Fibroblast of the conjunctiva (primary cell): Measurements from ENCODE around the gene PROCA1.
A peak's percentile ranks its signal among the peaks of the same experiment; 100 is the strongest.

Source experiments
- DNase-seq: peaks from one replicate; pipeline ENCODE4 v3.0.0-alpha.2; 2010; ENCODE audit warnings: low read depth

The PROCA1 gene, protein sequence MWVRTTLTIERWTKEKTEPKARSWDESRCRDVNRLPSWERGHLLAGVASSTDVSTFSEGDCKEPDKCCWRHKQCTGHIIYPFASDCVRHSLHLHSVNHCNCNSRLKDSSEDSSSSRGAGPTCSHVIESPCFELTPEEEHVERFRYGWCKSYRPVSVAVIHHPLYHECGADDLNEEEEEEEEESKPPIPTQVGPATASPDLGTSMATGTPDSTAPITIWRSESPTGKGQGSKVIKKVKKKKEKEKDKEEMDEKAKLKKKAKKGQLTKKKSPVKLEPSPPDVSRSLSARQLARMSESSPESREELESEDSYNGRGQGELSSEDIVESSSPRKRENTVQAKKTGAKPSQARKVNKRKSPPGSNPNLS

DNA sequence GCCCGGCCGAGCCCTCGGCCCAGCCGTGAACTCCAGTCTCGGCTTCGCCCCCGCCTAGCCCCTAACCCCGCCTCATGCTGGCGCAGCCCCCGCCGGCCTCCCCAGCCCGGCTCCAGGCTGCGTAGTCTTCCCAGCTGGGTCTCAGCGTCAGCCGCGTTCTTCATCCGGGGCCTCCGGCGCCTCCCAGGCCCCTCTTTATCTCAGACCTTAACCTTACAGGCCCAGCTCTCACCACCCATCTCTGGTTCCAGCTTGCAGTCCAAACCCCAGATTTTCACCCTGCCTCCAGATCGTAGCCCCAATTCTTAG lies at the start of gene PROCA1:
PROCA1 (minus strand) TSS at position 166 of the 309 bp plus-strand sequence. CDS start 228 bp downstream, outside the sequence.
- DNase-seq, result no peak

DNA sequence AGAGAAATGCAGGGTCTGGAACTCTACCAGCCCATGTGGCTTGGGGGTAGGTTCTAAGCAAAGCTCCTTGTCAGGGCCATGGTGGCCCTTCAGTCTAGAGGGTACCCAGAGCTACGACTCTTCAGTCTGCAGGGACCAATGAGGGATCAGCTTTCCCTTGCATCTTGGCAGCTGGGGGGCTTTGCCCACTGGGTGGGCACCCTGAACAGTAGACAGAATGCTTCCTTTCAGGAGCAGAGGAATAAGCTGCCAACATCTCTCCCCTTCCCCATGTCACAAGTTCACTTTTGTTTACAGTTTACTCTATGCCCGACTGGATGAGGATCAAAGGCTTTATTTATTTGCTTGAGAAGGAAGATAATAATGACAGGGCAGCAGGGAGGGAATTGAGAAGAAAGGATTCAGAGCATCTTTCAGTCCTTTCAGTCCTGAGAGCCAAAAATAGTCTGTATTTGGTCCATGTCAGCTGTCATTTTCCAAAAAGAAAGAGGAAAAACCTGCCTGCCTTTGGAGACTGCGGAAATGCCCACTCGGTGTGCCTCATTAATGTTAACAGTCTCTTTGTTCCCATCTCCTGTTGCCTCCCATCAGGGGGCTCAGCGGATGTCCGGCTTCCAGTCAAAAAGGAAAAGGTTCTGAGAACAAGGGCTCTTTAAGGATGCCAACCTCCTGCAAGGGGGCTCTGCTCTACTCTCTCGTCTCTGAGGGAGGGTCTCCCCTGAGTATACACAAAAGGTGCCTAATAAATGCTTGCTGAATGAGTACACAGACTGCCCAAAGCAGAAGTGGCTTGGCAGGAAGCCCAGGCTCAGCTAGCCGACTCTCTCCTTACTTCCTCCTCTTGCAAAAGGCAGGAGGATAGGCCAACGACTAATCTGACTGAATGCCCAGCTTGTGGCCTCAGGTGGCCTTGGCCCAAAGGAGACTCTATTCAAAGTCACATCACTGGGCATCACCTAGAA lies 49.2 kb upstream of the PROCA1 start:
- peak; percentile 26 for DNase-seq

DNA sequence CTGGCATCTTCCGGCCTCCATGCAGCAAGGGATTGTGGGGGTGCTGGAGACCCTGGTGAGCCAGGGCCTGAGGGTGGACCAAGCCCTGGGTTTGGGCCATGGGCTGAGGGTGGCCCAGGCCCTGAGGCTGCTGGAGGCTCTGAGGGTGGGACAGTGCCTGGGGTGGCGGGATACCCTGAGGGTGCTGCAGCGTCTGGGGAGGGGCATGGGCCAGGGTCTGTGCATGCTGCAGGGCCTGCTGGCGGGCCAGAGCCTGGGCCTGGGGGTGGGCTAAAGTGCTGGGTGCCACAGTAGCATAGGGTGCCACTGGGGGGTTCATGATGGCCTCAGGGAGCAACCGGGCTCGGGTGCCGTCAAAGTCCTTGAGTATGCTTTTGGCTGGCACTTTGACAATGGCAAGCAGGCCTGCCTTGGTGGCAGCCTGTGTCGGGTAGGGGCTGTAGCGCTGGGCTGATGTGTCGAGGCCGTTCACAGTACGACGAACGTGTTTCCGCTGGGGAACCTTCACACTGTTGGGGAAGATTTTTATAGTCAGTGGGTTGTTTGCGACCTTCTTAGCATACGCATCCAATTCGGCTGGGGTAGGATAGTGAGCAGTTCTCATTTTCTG lies 47.7 kb upstream of the PROCA1 start:
- DNase-seq, result no peak

DNA sequence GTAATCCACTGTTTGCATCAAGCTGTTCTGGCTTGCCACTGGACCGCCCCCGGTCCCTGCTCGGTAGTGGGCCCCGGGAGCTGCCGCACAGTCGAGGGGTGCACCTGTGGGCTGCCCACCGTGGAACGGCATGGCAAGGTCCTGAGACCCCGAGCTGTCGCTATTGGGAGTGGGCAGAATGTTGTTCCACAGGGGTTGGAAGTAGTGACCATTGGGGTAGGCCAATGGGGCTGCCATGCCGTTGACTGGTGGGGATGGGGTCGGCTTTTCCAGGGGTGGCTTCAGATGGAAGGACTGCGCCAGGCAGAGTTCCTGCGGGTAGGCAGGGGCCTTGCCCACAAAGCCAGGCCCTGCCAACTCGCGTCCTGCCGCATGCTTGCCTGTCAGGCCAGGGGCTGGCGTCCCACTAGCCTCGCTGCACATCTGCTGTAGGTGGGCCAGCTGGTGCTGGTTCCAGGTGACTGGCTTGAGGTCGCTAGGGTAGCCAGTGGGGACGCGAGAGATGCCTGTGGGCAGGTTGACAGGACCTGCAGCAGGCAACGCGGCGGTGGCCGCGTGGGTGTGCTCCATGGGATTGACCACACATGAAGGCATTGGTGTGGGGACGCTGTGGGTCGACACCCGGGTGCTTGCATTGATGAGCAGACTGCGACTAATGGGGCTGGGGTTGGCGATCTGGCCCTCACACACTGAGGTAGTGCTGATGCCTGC lies 46.9 kb upstream of the PROCA1 start:
- no peak for DNase-seq

GRCh38 chr17:28756049-28756804 lies 44.5 kb upstream of the PROCA1 start:
- no peak for DNase-seq

DNA sequence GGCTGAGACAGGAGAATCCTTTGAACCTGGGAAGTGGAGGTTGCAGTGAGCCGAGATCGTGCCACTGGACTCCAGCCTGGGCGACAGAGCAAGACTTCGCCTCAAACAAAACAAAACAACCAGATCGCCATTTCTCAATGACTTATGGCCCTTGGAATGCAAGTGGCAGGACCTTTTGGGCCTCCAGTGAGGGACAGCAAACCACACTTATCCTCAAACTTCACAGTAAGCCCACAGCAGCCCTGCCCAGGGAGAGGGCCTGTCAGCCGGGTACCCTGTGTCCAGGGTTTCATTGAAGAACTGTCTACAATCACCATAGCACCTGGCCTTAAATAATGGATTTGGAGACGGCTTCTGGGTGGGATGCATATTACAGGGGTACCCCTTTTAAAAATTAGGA lies 43.8 kb upstream of the PROCA1 start:
- no peak for DNase-seq

GRCh38 chr17:28751600-28752366 lies 40.1 kb upstream of the PROCA1 start:
- DNase-seq, result no peak

- DNase-seq, result peak; percentile 88
These were observed 38.7 kb upstream of the PROCA1 start for GRCh38 chr17:28750178-28751047.

DNA sequence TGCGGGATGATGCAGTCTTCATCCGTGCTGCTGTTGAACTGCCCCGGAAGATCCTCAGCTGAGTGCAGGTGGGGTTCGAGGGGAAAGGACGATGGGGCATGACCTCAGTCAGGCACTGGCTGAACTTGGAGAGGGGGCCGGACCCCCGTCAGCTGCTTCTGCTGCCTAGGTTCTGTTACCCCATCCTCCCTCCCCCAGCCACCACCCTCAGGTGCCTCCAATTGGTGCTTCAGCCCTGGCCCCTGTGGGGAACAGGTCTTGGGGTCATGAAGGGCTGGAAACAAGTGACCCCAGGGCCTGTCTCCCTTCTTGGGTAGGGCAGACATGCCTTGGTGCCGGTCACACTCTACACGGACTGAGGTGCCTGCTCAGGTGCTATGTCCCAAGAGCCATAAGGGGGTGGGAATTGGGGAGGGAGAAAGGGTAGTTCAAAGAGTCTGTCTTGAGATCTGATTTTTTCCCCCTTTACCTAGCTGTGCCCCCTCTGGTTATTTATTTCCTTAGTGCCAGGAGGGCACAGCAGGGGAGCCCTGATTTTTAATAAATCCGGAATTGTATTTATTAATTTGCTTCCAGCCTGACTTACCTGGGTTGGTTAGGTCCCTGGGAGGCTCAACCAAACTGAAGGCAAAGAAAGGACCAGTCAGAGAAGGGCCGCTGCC lies 38.0 kb upstream of the PROCA1 start:
- DNase-seq, result no peak

GRCh38 chr17:28748852-28749515 lies 37.3 kb upstream of the PROCA1 start:
- no peak for DNase-seq

DNA sequence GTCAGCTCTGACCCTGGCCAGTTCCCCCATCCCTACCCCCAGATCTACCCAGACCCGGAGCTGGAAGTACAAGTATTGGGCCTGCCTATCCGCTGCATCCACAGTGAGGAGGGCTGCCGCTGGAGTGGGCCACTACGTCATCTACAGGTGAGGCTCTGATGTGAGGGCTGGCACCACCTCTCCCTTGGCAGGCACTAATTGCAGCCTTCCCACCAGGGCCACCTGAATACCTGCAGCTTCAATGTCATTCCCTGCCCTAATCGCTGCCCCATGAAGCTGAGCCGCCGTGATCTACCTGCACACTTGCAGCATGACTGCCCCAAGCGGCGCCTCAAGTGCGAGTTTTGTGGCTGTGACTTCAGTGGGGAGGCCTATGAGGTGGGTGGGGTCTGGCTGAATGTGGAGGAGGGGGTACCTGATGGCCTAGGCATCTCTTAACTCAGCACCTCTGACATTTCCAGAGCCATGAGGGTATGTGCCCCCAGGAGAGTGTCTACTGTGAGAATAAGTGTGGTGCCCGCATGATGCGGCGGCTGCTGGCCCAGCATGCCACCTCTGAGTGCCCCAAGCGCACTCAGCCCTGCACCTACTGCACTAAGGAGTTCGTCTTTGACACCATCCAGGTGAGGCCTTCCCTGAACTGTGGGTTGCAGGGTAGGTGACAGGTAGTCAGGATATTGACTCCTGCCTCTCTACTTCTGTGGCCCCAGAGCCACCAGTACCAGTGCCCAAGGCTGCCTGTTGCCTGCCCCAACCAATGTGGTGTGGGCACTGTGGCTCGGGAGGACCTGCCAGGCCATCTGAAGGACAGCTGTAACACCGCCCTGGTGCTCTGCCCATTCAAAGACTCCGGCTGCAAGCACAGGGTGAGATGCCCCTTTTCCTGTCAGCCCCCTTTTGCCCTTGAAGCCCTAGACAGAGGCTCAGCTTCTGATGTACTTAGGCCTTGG lies 36.4 kb upstream of the PROCA1 start:
- no peak for DNase-seq

DNA sequence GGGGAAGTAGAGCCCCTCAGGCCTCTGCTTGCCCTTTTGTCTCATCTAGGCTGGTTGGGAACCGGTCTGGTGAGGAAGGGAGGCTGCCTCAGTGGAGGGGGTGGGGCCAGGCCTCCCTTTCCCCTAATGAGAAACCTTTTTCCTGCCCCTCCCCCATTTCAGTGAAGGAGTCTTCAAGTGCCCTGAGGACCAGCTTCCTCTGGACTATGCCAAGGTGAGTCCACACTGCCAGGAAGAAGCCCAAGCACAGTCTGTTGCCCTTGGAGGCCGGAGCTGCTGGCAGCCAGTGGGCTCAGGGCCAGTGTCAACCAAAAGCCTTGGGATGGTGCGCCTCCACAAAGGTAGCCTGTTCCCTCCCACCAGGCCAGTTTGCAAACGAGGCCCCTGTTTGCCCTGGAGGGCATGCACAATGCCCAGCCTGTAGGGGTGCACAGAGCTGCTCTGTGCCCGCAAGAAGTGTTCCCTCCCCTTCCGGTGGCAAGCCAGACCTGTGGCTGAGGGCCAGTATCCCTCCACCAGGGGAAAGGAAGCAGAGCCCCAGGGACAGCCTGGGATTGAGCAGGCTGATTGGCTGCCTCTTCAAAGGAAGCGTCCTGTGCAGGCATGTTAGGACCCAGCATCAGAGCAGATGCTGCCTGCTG lies 35.5 kb upstream of the PROCA1 start:
- no peak for DNase-seq

DNA sequence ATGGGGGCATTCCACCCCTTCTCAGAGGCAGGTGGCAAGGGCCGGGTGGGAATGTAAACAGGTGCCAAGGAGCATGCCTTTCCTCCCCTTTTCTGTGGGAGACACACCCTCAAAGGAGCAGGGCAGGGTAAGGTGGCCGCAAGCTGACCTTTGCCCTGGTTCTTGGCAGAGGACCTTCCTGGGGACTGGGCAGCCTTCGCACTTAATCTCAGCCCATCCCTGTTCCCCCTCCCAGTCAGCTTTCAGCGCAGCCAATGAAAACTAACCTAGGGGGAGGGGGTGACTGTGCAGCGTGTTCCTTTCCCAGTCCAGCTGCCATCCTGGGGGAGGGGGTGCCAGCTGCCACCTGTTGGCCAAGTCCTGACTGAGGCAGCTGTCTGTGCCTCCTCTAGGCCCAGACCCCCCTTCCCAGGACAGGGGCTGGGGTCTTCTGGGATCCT lies 34.9 kb upstream of the PROCA1 start:
- no peak for DNase-seq

DNA sequence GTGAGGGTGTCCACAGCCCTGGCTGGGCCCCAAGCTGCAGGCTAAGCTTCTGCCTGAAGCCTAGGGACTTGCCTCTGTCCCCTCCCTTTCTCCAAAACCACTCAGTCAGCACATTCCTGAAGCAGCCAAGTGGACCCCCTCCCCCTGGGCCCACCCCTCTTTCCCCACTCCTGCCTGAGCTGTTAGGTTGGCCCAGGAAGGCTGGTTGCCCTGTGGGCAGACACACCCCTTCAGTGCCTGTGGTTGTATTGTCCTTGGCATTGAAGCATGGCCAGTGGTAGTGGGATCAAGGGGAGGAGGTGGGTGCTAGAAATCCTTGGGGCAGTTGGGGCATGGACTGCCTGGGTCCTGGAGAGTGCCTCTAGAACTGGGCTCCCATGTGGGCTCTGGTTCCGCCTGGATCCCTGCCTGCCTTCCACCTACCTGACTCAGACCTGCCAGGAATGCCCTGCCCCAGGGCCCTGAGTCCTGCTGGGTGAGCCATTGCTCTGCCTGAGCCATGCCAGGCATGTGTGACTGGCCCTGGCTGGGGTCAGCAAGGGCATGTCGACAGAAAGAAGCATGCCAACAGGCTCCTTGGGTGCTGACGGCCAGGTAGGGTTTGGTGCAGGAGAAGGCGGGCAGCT lies 34.2 kb upstream of the PROCA1 start:
- DNase-seq, result no peak

- DNase-seq, result peak; percentile 28
These were observed 33.5 kb upstream of the PROCA1 start for GRCh38 chr17:28744972-28745785.
